ENCODE results near the gene MYL12B. TPM values are rescaled to one million over a fixed set of nuclear protein-coding genes. Genes with fewer than 3 reads are reported as not detected.

The MYL12B gene
- total and polyA plus RNA-seq, 12 donors: 153 to 457 (median 198) TPM

DNA sequence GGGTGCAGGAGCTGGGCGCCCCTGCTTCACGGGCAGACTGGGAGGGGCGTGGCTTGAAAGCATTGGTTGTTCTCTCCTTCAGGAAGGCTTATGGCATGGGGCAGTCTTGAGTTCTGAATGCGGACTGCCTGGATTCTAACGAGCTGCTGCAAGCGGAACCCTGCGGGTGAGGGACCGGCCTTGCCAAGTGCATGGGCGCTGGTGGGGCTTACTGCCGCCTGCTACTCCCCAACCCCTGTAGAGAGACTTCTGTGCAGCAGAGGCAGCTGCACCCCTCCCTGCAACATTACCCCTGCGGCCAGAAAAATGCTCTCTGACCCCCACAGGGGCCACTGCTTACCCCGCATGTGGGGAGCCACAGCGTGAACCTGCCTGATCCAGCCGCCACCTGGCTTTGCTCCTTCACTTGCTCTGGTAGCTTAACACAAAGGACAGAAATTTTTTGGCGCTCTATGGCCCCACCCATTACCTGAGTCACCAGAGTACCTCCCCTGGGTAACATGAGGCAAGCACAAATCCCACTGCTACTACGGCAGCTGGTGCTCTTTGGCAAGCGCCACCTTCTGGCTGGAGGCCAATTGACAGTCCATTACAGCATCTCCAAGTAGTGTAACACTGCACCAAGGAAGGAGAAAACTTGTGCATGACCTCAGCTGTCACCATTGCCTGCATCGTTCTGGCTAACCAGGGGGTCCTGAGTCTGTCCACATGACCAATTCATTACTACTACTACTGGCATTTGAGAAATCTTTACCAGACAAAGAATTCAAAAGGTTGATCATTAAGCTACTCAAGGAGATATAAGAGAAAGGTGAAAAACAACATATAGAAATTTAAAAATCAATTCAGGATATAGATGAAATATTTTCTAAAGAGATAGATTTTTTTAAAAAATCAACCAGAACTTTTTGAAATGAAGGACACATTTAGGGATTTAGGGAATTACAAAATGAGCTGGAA lies 35.4 kb downstream of the MYL12B start:
- DNase-seq (peak; percentile 76 to 79), ATAC-seq (peak; percentile 67 to 96 (median 92))
- H3K4me1 ChIP-seq: peaks cover 0 to 13% (median 0%) of the 10 kb centered on the region in 9 donors
- TF ChIP-seq, protein P1, sequence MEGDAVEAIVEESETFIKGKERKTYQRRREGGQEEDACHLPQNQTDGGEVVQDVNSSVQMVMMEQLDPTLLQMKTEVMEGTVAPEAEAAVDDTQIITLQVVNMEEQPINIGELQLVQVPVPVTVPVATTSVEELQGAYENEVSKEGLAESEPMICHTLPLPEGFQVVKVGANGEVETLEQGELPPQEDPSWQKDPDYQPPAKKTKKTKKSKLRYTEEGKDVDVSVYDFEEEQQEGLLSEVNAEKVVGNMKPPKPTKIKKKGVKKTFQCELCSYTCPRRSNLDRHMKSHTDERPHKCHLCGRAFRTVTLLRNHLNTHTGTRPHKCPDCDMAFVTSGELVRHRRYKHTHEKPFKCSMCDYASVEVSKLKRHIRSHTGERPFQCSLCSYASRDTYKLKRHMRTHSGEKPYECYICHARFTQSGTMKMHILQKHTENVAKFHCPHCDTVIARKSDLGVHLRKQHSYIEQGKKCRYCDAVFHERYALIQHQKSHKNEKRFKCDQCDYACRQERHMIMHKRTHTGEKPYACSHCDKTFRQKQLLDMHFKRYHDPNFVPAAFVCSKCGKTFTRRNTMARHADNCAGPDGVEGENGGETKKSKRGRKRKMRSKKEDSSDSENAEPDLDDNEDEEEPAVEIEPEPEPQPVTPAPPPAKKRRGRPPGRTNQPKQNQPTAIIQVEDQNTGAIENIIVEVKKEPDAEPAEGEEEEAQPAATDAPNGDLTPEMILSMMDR (IDR thresholded peaks at IDR 0.05): peak in 7 of 9 donors; percentile 9 to 60 (median 47)
- H3K4me3 ChIP-seq: peak overlapping the region; percentile 11 to 71 (median 60)
- peaks cover 0 to 24% (median 5%) of the 10 kb centered on the region in 7 donors for H3K27me3 ChIP-seq
- peak overlapping the region in 3 of 10 donors; percentile 21 to 73 (median 30) for H3K27ac ChIP-seq
- peaks cover 0 to 13% (median 0%) of the 10 kb centered on the region in 11 donors for H3K9me3 ChIP-seq
- no peaks in the 10 kb centered on the region for H3K36me3 ChIP-seq
- intact Hi-C loops (cut with DNase I): loop anchor here in 1 of 10 donors (10.0 kb wide), 1 partner anchor 697 kb away; no protein-coding TSS in a partner anchor
- 4 to 12% methylated on average over 18 of the region's 18 CpGs for WGBS, 2 donors

DNA sequence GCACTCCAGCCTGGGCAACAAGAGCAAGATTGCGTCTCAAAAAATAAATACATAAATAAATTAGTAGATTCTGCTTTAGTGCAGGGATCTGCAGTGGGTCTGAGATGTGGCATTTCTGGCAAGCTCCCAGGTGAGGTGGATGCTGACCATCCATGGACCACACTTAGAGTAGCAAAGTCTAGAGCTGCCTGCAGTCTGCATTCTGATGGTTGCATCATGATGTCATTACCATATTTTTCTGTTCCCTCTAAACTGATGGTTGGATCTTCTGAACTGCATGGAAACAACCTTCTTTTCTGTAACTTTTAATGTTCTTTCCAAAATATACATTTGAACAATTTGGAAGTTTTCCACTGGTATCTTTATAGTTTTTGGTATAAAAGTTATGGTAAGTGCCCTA lies 42.9 kb downstream of the MYL12B start:
- Histone ChIP-seq H3K4me1 (no peaks in the 10 kb centered on the region), H3K4me3 (no peak overlapping the region), H3K27ac (no peak overlapping the region), H3K36me3 (no peaks in the 10 kb centered on the region), H3K27me3 (peaks cover 0 to 14% (median 5%) of the 10 kb centered on the region in 7 donors), H3K9me3 (no peaks in the 10 kb centered on the region)
- 93 to 97% methylated on average over 1 of the region's 1 CpG for WGBS, 2 donors
- no peak for ATAC-seq
- intact Hi-C loops (cut with DNase I): no loop called here
- DNase-seq: no peak
- TF ChIP-seq, protein P1 (IDR thresholded peaks at IDR 0.05): no peak

DNA sequence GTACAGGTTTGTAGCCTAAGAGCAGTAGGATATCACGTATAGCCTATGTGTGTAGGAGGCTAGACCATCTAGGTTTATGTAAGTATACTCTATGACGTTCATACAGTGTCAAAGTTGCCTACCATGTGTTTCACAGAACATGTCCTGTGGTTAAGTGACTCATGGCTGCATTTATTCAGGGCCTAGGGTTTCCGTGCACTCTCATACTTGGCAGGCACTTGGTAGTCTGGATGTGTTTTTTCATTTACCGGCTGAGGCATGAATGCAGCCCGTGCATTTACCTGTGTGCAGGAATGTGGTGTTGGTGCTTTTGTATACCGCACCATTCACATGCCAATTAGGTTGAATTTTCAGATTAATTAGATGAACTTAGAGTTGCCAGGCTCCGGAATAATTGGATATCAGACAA lies 43.4 kb downstream of the MYL12B start:
- Histone ChIP-seq H3K4me1 (no peaks in the 10 kb centered on the region), H3K4me3 (no peak overlapping the region), H3K36me3 (no peaks in the 10 kb centered on the region), H3K9me3 (no peaks in the 10 kb centered on the region), H3K27ac (no peak overlapping the region), H3K27me3 (peaks cover 0 to 9% (median under 1%) of the 10 kb centered on the region in 7 donors)
- ATAC-seq: peak in 1 of 8 donors; percentile 22
- intact Hi-C loops (cut with DNase I): no loop called here
- WGBS, 2 donors: 84 to 88% methylated on average over 7 of the region's 7 CpGs
- DNase-seq: no peak
- TF ChIP-seq, protein P1 (IDR thresholded peaks at IDR 0.05): no peak

DNA sequence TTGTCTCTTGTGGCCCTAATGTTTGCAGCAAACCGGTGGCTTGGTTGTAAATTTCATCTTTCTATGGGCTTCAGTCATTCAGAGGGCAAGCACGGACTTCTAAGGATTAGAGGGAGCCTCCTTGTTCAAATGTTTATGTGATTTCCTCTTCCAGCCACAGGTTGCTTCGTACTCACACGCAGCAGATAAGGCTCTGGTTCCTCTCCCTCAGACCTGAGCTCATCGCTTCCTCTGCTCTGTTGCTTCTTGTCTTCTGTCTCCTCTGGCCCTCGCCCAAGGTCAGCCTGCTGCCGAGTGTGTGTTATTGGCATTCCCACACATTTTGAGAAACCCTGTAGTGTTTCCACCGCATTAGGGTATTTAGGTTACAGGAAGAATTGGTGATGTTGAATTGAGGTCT lies 44.0 kb downstream of the MYL12B start:
- Histone ChIP-seq H3K4me1 (no peaks in the 10 kb centered on the region), H3K9me3 (no peaks in the 10 kb centered on the region), H3K27ac (peak overlapping the region in 1 of 10 donors; percentile 27), H3K36me3 (no peaks in the 10 kb centered on the region), H3K27me3 (peaks cover 0 to 3% (median 0%) of the 10 kb centered on the region in 7 donors), H3K4me3 (no peak overlapping the region)
- WGBS, 2 donors: 36 to 40% methylated on average over 8 of the region's 8 CpGs
- TF ChIP-seq, protein P1 (IDR thresholded peaks at IDR 0.05): no peak
- no peak for ATAC-seq
- no peak for DNase-seq
- intact Hi-C loops (cut with DNase I): no loop called here

Data from heart right ventricle (tissue), 16 donors.